Transverse colon (tissue), 3 donors: ENCODE data around the gene ATP2A1.

ENCODE experiments used
- CTCF ChIP-seq, 5 experiments: fragments of 200-600 bp in 3 of 5; fragments of 450-650 bp in 2 of 5; sonication (generic) in 3 of 5; IDR thresholded peaks; 1 replicate in 2 of 5; 2 replicates in 3 of 5; pipeline ENCODE4 v1.5.1; 2016 to 2017; ENCODE audit warnings: antibody characterized with exemption in 5 of 5, inconsistent platforms in 3 of 5, mild to moderate bottlenecking in 2 of 5, moderate library complexity in 1 of 5
- EP300 ChIP-seq: sonication (generic); formaldehyde crosslinking; IDR thresholded peaks from one replicate; pipeline ENCODE4 v1.6.1; 2017; ENCODE audit warnings: antibody characterized with exemption, low read depth

DNA sequence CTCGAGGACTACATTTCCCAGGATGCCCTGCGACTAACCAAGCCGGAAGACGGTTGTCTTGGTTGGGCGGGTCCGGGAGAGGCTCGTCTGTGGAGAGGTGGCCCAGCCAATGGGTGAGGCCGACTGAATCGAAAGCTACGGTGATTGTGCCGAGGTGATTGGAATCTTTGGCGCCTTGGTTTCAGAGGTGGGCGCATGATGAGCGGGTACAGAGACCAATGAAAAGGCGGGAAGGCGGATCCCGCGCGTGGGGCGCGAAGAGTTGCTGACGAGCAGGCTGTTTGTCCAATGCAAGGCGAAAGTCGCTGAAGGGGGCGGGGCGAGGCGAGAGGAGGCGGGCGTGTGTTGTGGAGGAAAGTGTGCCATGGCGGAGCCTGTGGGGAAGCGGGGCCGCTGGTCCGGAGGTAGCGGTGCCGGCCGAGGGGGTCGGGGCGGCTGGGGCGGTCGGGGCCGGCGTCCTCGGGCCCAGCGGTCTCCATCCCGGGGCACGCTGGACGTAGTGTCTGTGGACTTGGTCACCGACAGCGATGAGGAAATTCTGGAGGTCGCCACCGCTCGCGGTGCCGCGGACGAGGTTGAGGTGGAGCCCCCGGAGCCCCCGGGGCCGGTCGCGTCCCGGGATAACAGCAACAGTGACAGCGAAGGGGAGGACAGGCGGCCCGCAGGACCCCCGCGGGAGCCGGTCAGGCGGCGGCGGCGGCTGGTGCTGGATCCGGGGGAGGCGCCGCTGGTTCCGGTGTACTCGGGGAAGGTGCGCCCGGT lies 72.5 kb downstream of the ATP2A1 start, which contains the start of gene NFATC2IP:
- TF ChIP-seq CTCF (IDR thresholded peaks at IDR 0.05) (no peak), EP300 (no peak)
